K562 (cell line): ENCODE measurements around the gene ABHD12. TPM values are rescaled to one million over a fixed set of nuclear protein-coding genes. Genes with fewer than 3 reads are reported as not detected.

Experiments used
- ATAC-seq: fragments of 200-7000 bp; cut with Tn5 transposase; 3 replicates; pipeline ENCODE4 v1.9.1; 2020; ENCODE audit warnings: moderate library complexity
- BruUV-seq: library from RNA; stranded (reverse); fragments of 400-500 nt; replicated peaks from 2 replicates; lab custom pipeline; 2021; lab: Mats Ljungman, UMichigan
- CTCF ChIA-PET: fragments of 300-600 bp; formaldehyde crosslinking; extraction: SDS; loops from one replicate; lab custom pipeline; 2021; ENCODE audit warnings: low intra/inter-chr PET ratio; lab: Yijun Ruan, JAX
- POLR2A ChIA-PET: fragments of 300-600, 350-650 bp; sonication (Branson Sonifier 250); formaldehyde crosslinking; extraction: SDS; loops from one replicate; lab custom pipeline; 2021; ENCODE audit warnings: antibody characterized with exemption, inconsistent platforms; lab: Yijun Ruan, JAX
- DNase-seq, 4 experiments: peaks; one replicate each; pipeline versions ENCODE4 v3.0.0 to v3.0.0-alpha.2; 2011 to 2018; ENCODE audit warnings: low spot score in 3 of 4, mixed read lengths in 3 of 4; ENCODE audit errors: extremely low read depth in 1 of 4
- FAIRE-seq: peaks from 2 replicates; lab custom pipeline; 2011; peaks lifted over from hg19 to GRCh38; lab: Jason Lieb, UNC
- H2AFZ ChIP-seq: 2 replicates; pipeline ENCODE4 v1.6.0; 2011; ENCODE audit warnings: low read depth, low read length, control low read depth, inconsistent platforms
- H3K27ac ChIP-seq: fragments of 200-600 bp; 3 replicates; pipeline ENCODE4 v1.8.0; 2011; ENCODE audit warnings: low read depth, mild to moderate bottlenecking, control low read depth, inconsistent platforms, low read length, moderate library complexity, mixed read lengths; ENCODE audit errors: extremely low read depth
- H3K27me3 ChIP-seq, 2 experiments: fragments of 300-600 bp in 1 of 2; 2 replicates in 1 of 2; 3 replicates in 1 of 2; pipeline versions ENCODE4 v1.6.0 to v1.8.0; 2011; ENCODE audit warnings: inconsistent platforms in 2 of 2, low read length in 2 of 2, mild to moderate bottlenecking in 1 of 2, mixed read lengths in 1 of 2, moderate library complexity in 1 of 2; ENCODE audit not compliant: control insufficient read depth in 2 of 2, insufficient read depth in 2 of 2
- H3K36me3 ChIP-seq: fragments of 300-600 bp; 3 replicates; pipeline ENCODE4 v1.8.0; 2011; ENCODE audit warnings: mild to moderate bottlenecking, low read length, inconsistent platforms; ENCODE audit not compliant: control insufficient read depth, insufficient read depth
- H3K4me1 ChIP-seq, 2 experiments: fragments of 200-600 bp in 1 of 2; replicated peaks in 1 of 2; 2 replicates in 1 of 2; 3 replicates in 1 of 2; pipeline versions ENCODE4 v1.5.1 to v1.8.0; 2011; ENCODE audit warnings: inconsistent platforms in 2 of 2, low read length in 2 of 2, mild to moderate bottlenecking in 1 of 2, mixed read lengths in 1 of 2, moderate library complexity in 1 of 2; ENCODE audit not compliant: control insufficient read depth in 2 of 2, insufficient read depth in 2 of 2
- H3K4me2 ChIP-seq: 2 replicates; pipeline ENCODE4 v1.6.1; 2011; ENCODE audit warnings: low read length, control low read depth, inconsistent platforms, mixed read lengths; ENCODE audit not compliant: insufficient read depth
- H3K4me3 ChIP-seq: fragments of 200-600 bp; sonication (generic), shearing (Covaris generic); 2 replicates; pipeline ENCODE4 v1.5.1; 2016; ENCODE audit warnings: control low read depth, inconsistent platforms
- H3K79me2 ChIP-seq: fragments of 200-600 bp; 3 replicates; pipeline ENCODE4 v1.8.0; 2011; ENCODE audit warnings: low read length, inconsistent platforms; ENCODE audit not compliant: control insufficient read depth, insufficient read depth
- H3K9ac ChIP-seq, 2 experiments: 2 replicates each; pipeline versions ENCODE4 v1.6.0 to v1.6.1; 2011; ENCODE audit warnings: low read depth in 2 of 2, low read length in 2 of 2, control low read depth in 1 of 2, inconsistent platforms in 1 of 2, mild to moderate bottlenecking in 1 of 2, mixed read lengths in 1 of 2; ENCODE audit not compliant: insufficient read depth in 1 of 2
- H3K9me1 ChIP-seq: one replicate; pipeline ENCODE4 v1.6.0; 2011; ENCODE audit warnings: inconsistent platforms, mild to moderate bottlenecking, low read length, moderate library complexity; ENCODE audit not compliant: control insufficient read depth, insufficient read depth
- H3K9me3 ChIP-seq: replicated peaks from 2 replicates; pipeline ENCODE4 v1.5.1; 2011; ENCODE audit warnings: low read depth, low read length, inconsistent platforms; ENCODE audit not compliant: control insufficient read depth, insufficient read depth
- H4K20me1 ChIP-seq: replicated peaks from 2 replicates; pipeline ENCODE4 v1.6.1; 2011; ENCODE audit warnings: low read length, inconsistent platforms, mixed read lengths; ENCODE audit not compliant: control insufficient read depth, insufficient read depth
- ATF2 ChIP-seq: sonication (generic); formaldehyde crosslinking; IDR thresholded peaks from 2 replicates; pipeline ENCODE4 v1.8.1; 2022; ENCODE audit warnings: missing genetic modification reagents
- BRCA1 ChIP-seq, 2 experiments: fragments of 450-650 bp in 1 of 2; sonication (generic) in 1 of 2; formaldehyde crosslinking in 1 of 2; IDR thresholded peaks; 2 replicates each; pipeline versions ENCODE4 v1.5.0 to v1.6.1; 2017 to 2020; ENCODE audit warnings: mild to moderate bottlenecking in 1 of 2, missing genetic modification reagents in 1 of 2
- BRD9 ChIP-seq: fragments of 450-650 bp; IDR thresholded peaks from 2 replicates; pipeline ENCODE4 v1.6.1; 2018; ENCODE audit warnings: low read depth; ENCODE audit not compliant: partially characterized antibody
- CHD2 ChIP-seq: IDR thresholded peaks from 2 replicates; pipeline ENCODE4 v1.6.1; 2011; ENCODE audit warnings: low read depth, low read length
- CREB3 ChIP-seq: fragments of 450-650 bp; conservative IDR thresholded peaks from 2 replicates; pipeline ENCODE4 v1.6.1; 2016; ENCODE audit warnings: missing genetic modification characterization, low read depth, mild to moderate bottlenecking, missing compliant biosample characterization, moderate library complexity
- CREBBP ChIP-seq: IDR thresholded peaks from one replicate; pipeline ENCODE4 v1.6.1; 2012; ENCODE audit warnings: low read depth, mild to moderate bottlenecking, control low read depth, inconsistent platforms, low read length
- EZH2 ChIP-seq: IDR thresholded peaks from 2 replicates; pipeline ENCODE4 v1.6.1; 2012; ENCODE audit warnings: low read depth, mild to moderate bottlenecking, inconsistent platforms, low read length, borderline replicate concordance
- KLF6 ChIP-seq: fragments of 250-450 bp; sonication (Bioruptor Pico); IDR thresholded peaks from 2 replicates; pipeline ENCODE4 v1.4.0; 2020; ENCODE audit warnings: mild to moderate bottlenecking, moderate library complexity, borderline replicate concordance
- MNT ChIP-seq, 2 experiments: fragments of 450-650 bp; conservative IDR thresholded peaks; 2 replicates each; pipeline ENCODE4 v1.6.1; 2017; ENCODE audit warnings: mild to moderate bottlenecking in 2 of 2, moderate library complexity in 2 of 2
- NFIC ChIP-seq: fragments of 450-650 bp; IDR thresholded peaks from 2 replicates; pipeline ENCODE4 v1.6.1; 2017; ENCODE audit warnings: mild to moderate bottlenecking, inconsistent platforms
- RAD21 ChIP-seq, 2 experiments: fragments of 250-450 bp in 1 of 2; fragments of 450-650 bp in 1 of 2; sonication (Bioruptor Pico) in 1 of 2; formaldehyde crosslinking in 1 of 2; IDR thresholded peaks in 1 of 2; conservative IDR thresholded peaks in 1 of 2; 2 replicates each; pipeline versions ENCODE4 v1.4.0 to v1.8.0; 2020 to 2022; ENCODE audit warnings: mild to moderate bottlenecking in 2 of 2, moderate library complexity in 1 of 2
- THAP12 ChIP-seq: fragments of 250-450 bp; sonication (Bioruptor Pico); IDR thresholded peaks from 2 replicates; pipeline ENCODE4 v1.9.0; 2021; ENCODE audit warnings: mild to moderate bottlenecking, inconsistent platforms
- U2AF1 ChIP-seq: fragments of 200-400 bp; formaldehyde crosslinking; optimal IDR thresholded peaks from 2 replicates; pipeline ENCODE3; 2017; ENCODE audit warnings: mild to moderate bottlenecking, low read depth, low read length, moderate library complexity
- ZNF23 ChIP-seq: fragments of 250-450 bp; sonication (Bioruptor Pico); IDR thresholded peaks from 2 replicates; pipeline ENCODE4 v1.4.0; 2020; ENCODE audit warnings: mild to moderate bottlenecking
- ZNF507 ChIP-seq: conservative IDR thresholded peaks from 2 replicates; pipeline ENCODE4 v1.6.1; 2017; ENCODE audit warnings: missing genetic modification characterization, missing compliant biosample characterization
- WGBS: fragments of 100-300 bp; shearing (Covaris generic); methylation state at CpG from one replicate; pipeline ENCODE4 v1.1.6; 2016; ENCODE audit warnings: low coverage, mixed read lengths; ENCODE audit not compliant: insufficient coverage; ENCODE audit errors: missing lambda C conversion rate; 5-methylcytosine and 5-hydroxymethylcytosine counted together
- in situ Hi-C: fragments of 300-500 bp; cut with MboI; formaldehyde crosslinking; loops from 4 replicates; pipeline ENCODE4 v1.15.0; 2018; ENCODE audit warnings: inconsistent platforms, mixed read lengths
- intact Hi-C: fragments of 100-400 bp; cut with micrococcal nuclease; formaldehyde crosslinking; loops from 2 replicates; pipeline ENCODE4 v1.14.2; 2022
- polyA plus RNA-seq, 8 experiments: library from polyadenylated mRNA; depleted of rRNA in 4 of 8; stranded (reverse) in 5 of 8; unstranded in 3 of 8; fragments of >200 nt; fragmentation: Nextera tagmentation in 2 of 8; fragmentation: Illumina TruSeq in 1 of 8; extraction: Ambion mirVana in 2 of 8; extraction: Trizol in 1 of 8; gene quantifications; 2 replicates each; pipeline versions ENCODE4 v1.2.1 to v1.2.3, GENCODE V29; 2011 to 2014; ENCODE audit warnings: inconsistent platforms in 1 of 8, missing spikeins in 1 of 8
- total RNA-seq, 7 experiments: library from RNA; depleted of rRNA in 6 of 7; stranded (reverse); fragments of >200 nt in 6 of 7; fragmentation: Illumina TruSeq in 2 of 7; extraction: Trizol in 2 of 7; gene quantifications; 2 replicates each; pipeline versions ENCODE4 v1.2.1 to v1.2.3, GENCODE V29; 2011 to 2021; ENCODE audit warnings: low replicate concordance in 1 of 7

Gene ABHD12
- total and polyA plus RNA-seq, 9 of the 15 experiments (the other 6 are each of a cell fraction or from before 2014, with no cell fraction given): 0.65 to 15.6 (median 9.1) TPM

GRCh38 chr20:25286917-25287316 lies 103.7 kb downstream of the ABHD12 start:
- Histone ChIP-seq H3K79me2 (no peaks in the 10 kb centered on the region), H3K9ac (no peak overlapping the region)
- POLR2A ChIA-PET: interaction anchor here (0.7 kb wide), 1 partner anchor 209 kb away, joined by 4 read pairs; no protein-coding TSS in a partner anchor

More at GRCh38 chr20:25286917-25287316, 103.7 kb downstream of the ABHD12 start:
- Histone ChIP-seq H2AFZ (no peak overlapping the region), H3K4me3 (no peak overlapping the region), H3K9me3 (no peaks in the 10 kb centered on the region), H4K20me1 (no peaks in the 10 kb centered on the region), H3K9me1 (no peaks in the 10 kb centered on the region), H3K27me3 (no peaks in the 10 kb centered on the region), H3K4me2 (no peak overlapping the region), H3K27ac (no peak overlapping the region), H3K4me1 (no peaks in the 10 kb centered on the region), H3K36me3 (peaks cover 5% of the 10 kb centered on the region; the same call in 2 of the 3 replicates)
- FAIRE-seq: no peak
- no peak for ATAC-seq
- in situ Hi-C loops: no loop called here
- DNase-seq: no peak
- 74% methylated on average over 4 of the region's 12 CpGs for WGBS
- no TSS peak for BruUV-seq
- CTCF ChIA-PET: no interaction called here
- intact Hi-C loops: no loop called here
- TF ChIP-seq RAD21 (CRISPR knock-in tag; conservative IDR thresholded peaks at IDR 0.05 in 1 of 2, IDR thresholded peaks at IDR 0.05 in 1 of 2) (no peak), U2AF1 (no peak), BRD9 (no peak), CREB3 (no peak), NFIC (no peak), ATF2 (CRISPR knock-in tag) (no peak), MNT (conservative IDR thresholded peaks at IDR 0.05) (no peak), BRCA1 (IDR thresholded peaks at IDR 0.05) (no peak), BRCA1 (CRISPR knock-in tag; IDR thresholded peaks at IDR 0.05) (no peak), CREBBP (no peak), ZNF507 (tag) (no peak), KLF6 (CRISPR knock-in tag) (no peak), EZH2 (no peak), ZNF23 (CRISPR knock-in tag) (no peak), THAP12 (CRISPR knock-in tag) (no peak), CHD2 (no peak)
